NCI-H510A treated with DMSO at 0.1 percent for 48 hours (cell line): Measurements from ENCODE around the gene SLC34A1.

Experiments
- DNase-seq: peaks from one replicate; lab custom pipeline; 2025; lab: John Stamatoyannopoulos, UW

SLC34A1 gene

GRCh38 chr5:177388521-177389052 lies 4.4 kb downstream of the SLC34A1 start:
- no peak for DNase-seq

DNA sequence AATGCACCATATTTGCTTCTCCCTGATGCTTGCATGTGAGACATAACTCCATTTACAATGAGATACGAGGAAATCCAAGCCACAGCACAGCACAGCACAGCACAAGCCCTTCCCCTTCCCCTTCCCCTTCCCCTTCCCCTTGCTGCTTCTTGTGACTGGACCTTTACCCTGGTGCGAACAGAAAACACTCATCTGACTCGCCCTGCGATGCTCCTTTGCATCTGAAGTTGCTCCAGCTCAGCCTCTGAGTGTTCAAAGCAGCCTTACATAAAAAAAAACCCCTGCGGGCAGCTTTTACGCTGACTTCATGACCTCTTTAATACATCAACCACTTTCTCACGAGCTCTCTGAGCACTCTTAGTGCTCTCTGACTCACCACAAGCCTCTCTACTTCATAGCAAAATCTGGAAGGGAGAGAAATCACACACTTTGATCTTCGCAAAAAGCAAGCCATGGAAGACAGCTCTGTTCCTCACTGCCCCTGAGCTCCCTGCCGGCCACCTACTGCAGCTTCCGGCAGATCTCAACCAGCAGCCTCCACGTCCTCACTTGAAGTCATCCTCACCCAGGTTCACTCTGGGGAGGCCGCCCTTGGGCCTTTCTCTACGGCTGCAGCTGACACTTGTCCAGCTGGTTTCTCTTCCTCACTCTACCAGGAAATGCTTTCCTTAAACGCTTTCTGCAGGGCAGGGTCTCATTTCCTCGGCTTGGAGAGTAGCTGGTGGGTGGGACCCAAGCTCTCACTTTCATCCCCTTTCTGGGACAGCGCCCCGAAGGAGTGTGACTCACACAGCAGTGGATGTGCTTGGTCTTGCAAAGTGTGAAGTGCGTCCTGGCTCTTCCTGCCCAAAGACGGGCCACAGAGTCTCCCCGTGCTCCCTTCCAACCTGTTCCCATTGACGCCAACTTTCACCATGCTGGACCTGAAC lies 5.3 kb downstream of the SLC34A1 start:
- no peak for DNase-seq

- DNase-seq: peak; percentile 64
Observed at GRCh38 chr5:177390363-177391300, 6.4 kb downstream of the SLC34A1 start.

GRCh38 chr5:177392765-177393164 lies 8.5 kb downstream of the SLC34A1 start:
- DNase-seq: no peak

- DNase-seq: no peak
Observed at GRCh38 chr5:177393206-177393765, 9.1 kb downstream of the SLC34A1 start.

DNA sequence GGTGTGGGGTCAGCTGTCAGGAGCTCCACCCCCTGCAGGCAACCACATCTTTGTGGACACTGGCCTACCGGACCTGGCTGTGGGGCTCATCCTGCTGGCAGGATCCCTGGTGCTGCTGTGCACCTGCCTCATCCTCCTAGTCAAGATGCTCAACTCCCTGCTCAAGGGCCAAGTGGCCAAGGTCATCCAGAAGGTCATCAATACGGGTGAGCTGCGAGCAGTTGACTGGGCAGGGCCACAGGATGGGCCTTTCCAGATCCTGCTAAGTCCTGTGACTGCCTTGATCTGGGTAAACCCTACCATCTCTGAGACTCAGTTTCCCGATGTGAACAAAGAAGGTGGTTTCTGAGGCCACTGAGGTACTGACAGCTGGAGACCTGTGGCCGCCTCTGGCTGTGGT lies 9.8 kb downstream of the SLC34A1 start:
- DNase-seq: no peak

DNA sequence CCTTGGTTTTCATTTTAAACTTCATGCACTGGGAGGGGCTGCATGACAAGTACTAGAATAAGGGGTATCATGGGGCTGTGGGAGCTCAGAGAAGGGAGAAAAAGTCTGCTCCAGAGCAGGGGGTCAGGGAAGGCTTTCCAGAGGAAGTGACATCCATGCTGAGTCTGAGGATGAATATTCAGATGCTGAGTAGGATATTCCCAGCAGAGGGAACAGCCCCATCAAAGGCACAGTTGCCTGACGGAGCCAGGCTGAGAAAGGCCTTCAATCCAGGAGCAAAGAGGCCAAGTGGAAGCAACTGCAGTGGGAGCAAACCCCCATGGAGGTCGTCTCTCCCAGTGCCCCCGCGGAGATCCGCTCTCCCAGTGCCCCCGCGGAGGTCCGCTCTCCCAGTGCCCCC lies 11.8 kb downstream of the SLC34A1 start:
- DNase-seq: no peak

- no peak for DNase-seq
Observed at GRCh38 chr5:177396807-177397206, 12.6 kb downstream of the SLC34A1 start.

GRCh38 chr5:177397875-177398390 lies 13.7 kb downstream of the SLC34A1 start:
- DNase-seq: no peak

DNA sequence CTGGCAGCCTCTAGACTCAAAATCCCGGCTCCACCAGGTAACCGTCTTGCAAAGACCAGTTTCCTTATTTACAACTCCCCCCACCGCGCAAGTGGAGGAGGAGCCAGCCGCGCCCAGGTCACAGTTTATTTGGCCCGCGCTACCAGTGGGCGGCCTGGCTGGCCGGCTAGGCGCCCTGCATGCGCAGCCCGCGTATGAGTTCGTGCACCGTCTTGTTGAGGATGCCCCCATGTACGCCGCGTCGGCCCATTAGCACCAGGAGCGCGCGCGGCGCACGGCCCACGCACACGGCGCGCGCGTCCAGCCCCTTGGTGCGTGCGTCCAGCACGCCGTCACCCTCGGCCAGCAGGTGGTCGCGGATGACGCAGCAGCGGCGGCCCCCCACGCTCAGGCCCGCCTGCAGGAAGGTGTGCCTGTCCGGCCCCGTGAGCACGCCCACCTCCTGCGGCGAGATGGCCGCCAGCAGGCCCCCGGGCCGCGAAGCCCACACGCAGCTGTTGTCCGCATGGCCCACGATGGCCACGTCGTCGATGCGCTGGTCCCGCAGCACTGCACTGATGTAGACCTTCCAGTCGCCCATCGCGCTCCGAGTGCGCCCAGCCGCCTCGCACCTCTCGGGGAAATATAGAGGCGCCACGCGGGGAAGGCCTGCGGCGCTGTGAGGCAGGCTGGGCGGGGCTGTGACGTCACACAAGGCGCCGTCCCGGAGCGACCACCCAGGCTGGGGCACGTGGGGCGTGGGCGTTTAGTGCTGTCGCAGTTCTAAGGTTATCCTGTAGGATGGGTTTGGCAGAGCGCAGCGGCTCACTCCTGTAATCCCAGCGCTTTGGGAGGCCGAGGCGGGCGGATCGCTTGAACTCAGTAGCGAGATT lies 16.0 kb downstream of the SLC34A1 start, which contains the start of gene PFN3:
Gene PFN3, minus strand, starts transcription at position 665 of the 872 bp plus-strand sequence. Its CDS starts 85 bp downstream, at position 580.
- DNase-seq: no peak

DNA sequence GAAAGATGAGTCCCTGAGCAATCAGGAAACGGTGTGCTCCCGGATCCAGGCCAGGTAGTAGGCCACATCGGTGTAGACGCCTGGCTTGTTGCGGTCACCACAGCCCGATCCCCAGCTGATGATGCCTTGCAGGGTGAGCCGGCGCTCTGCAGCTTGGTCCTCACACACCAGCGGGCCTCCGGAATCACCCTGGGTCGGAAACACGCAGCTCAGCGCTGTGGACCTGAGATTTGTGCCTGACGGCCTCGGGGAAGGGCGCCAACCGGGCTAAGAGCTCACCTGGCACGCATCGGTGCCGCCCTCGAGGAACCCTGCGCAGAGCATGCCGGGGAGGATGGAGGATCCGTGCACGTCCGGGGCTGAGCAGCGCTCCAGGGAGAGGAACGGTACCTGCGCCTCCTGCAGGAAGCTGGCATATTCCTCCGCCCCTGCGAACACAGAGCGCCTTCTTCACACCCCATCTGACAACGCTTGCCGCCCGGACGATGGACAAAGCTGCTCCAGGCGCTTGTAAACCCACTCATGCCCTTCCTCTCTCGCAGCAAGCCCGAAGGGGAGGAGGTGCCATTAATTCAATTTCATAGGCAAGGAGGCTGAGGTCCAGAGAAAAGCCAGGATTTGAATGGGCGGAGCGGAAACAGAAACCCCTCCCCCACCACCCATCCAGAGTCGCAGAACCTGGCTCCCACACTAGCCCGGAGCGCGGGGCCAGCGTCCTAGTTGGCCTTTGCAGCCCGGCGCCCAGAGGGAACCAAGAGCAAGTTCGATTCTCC lies 18.2 kb downstream of the SLC34A1 start:
- DNase-seq: peak; percentile 55

- DNase-seq: no peak
Observed at GRCh38 chr5:177403102-177403791, 19.0 kb downstream of the SLC34A1 start.

GRCh38 chr5:177403792-177404640 lies 19.8 kb downstream of the SLC34A1 start:
- peak; percentile 38 for DNase-seq

DNA sequence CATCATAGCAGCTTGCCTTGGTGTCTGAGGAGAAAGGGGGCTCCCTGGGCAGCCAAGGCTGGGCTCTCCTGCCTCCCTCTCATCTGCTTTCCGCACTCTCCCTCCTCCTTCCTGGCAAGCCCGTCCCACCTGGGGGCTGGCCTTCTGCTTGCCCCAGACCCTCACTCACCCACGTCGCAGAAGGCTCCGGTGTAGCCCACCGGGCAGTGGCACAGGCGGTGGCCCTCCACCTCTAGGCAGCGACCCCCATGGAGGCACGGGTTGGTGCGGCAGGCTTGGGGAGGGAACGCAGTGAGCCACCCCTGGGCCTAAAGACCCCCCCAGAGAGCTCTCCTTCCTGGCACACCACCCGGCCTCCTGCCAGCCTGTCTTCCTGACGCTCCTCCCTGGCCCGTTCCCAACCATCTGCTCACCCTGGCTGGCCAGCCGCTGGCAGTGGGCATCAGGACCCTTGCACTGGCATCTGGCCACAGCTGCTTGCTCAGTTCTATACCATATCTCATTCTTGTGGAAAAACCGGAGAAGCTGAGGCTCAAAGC lies 20.5 kb downstream of the SLC34A1 start:
- DNase-seq: no peak

DNA sequence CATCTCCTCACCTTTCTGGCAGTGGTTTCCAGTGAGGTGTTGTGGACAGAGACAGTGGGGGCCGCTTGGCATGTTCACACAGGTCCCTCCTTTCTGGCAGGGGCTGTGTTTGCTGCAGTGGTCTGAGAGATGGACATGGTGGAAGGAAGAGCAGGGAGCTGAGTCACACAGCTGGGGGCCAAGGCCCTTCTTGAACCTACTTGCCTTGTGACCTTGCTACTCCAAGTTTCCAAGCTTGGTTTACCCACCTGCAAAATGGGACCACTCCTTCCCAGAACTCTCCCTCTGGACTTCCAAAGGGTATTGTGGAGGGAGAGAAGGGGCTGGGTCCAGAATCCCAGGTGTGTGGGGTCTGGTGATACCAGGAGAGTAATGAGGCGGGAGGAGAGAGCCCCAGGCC lies 21.1 kb downstream of the SLC34A1 start:
- DNase-seq: no peak

GRCh38 chr5:177405805-177406204 lies 21.6 kb downstream of the SLC34A1 start:
- no peak for DNase-seq

- DNase-seq: no peak
Observed at GRCh38 chr5:177409043-177409801, 25.0 kb downstream of the SLC34A1 start, which contains the start of gene F12. TSS of gene F12 (minus strand) at chr5:177409564. CDS start at chr5:177409527, 37 bp downstream.
